ENCODE data around the gene ADCK1.
"Not testable (repeated sequence)": the region's sequence is repeated elsewhere in the genome, so short reads cannot be mapped to it uniquely, and the experiment has no call there.

Gene ADCK1

GRCh38 chr14:77883847-77884238, 83.9 kb downstream of the ADCK1 start:
- H3K4me3 ChIP-seq (replicated peaks; ENCODE audit: low read depth, low read length), result no peak overlapping the region
- DNase-seq (ENCODE audit: low read depth), result no peak
- TF ChIP-seq CTCF (IDR thresholded peaks at IDR 0.05; ENCODE audit: low read length, missing control alignments), result no peak

- H3K4me3 ChIP-seq (replicated peaks; ENCODE audit: low read depth, low read length), result no peak overlapping the region
- DNase-seq (ENCODE audit: low read depth), result no peak
- no peak for TF ChIP-seq CTCF (IDR thresholded peaks at IDR 0.05; ENCODE audit: low read length, missing control alignments)
Measured at GRCh38 chr14:77885367-77885766, 85.5 kb downstream of the ADCK1 start.

- no peak for DNase-seq (ENCODE audit: low read depth)
- no peak overlapping the region for H3K4me3 ChIP-seq (replicated peaks; ENCODE audit: low read depth, low read length)
- no peak for TF ChIP-seq CTCF (IDR thresholded peaks at IDR 0.05; ENCODE audit: low read length, missing control alignments)
Measured at GRCh38 chr14:77886010-77886409, 86.1 kb downstream of the ADCK1 start.

GRCh38 chr14:77888903-77889302, 89.0 kb downstream of the ADCK1 start:
- H3K4me3 ChIP-seq (replicated peaks; ENCODE audit: low read depth, low read length), result not testable (repeated sequence)

GRCh38 chr14:77889971-77890442, 90.1 kb downstream of the ADCK1 start:
- no peak for TF ChIP-seq CTCF (IDR thresholded peaks at IDR 0.05; ENCODE audit: low read length, missing control alignments)
- no peak overlapping the region for H3K4me3 ChIP-seq (replicated peaks; ENCODE audit: low read depth, low read length)
- peak; percentile 89 for DNase-seq (ENCODE audit: low read depth)

More at GRCh38 chr14:77888903-77889302, 89.0 kb downstream of the ADCK1 start:
- not testable (repeated sequence) for DNase-seq (ENCODE audit: low read depth)

- no peak overlapping the region for H3K4me3 ChIP-seq (replicated peaks; ENCODE audit: low read depth, low read length)
- no peak for TF ChIP-seq CTCF (IDR thresholded peaks at IDR 0.05; ENCODE audit: low read length, missing control alignments)
- DNase-seq (ENCODE audit: low read depth), result no peak
Measured at GRCh38 chr14:77890873-77891272, 91.0 kb downstream of the ADCK1 start.

GRCh38 chr14:77892381-77892871, 92.5 kb downstream of the ADCK1 start:
- peak; percentile 72 for DNase-seq (ENCODE audit: low read depth)
- TF ChIP-seq CTCF (IDR thresholded peaks at IDR 0.05; ENCODE audit: low read length, missing control alignments), result peak; percentile 5
- no peak overlapping the region for H3K4me3 ChIP-seq (replicated peaks; ENCODE audit: low read depth, low read length)

Data from fibroblast of pulmonary artery (primary cell).